OCI-LY7 (cell line): Measurements from ENCODE around the gene ZNF821. TPM values are rescaled to one million over a fixed set of nuclear protein-coding genes. Genes with fewer than 3 reads are reported as not detected.

Experiments used
- BruUV-seq: library from RNA; stranded (reverse); fragments of 400-500 nt; replicated peaks from 2 replicates; lab custom pipeline; 2021; lab: Mats Ljungman, UMichigan
- CTCF ChIA-PET: fragments of 300-600 bp; sonication (Branson Sonifier 250); formaldehyde crosslinking; loops from one replicate; lab custom pipeline; 2022; ENCODE audit warnings: antibody characterized with exemption; ENCODE audit not compliant: unreplicated experiment; lab: Charles Lee
- POLR2A ChIA-PET: fragments of 300-600 bp; sonication (Branson Sonifier 250); formaldehyde crosslinking; loops from one replicate; lab custom pipeline; 2022; ENCODE audit warnings: antibody characterized with exemption; lab: Charles Lee
- DNase-seq: peaks from one replicate; pipeline ENCODE4 v3.0.0-alpha.2; 2015; ENCODE audit warnings: low spot score
- H2AFZ ChIP-seq: fragments of 200-600 bp; sonication (generic), shearing (Covaris generic); 2 replicates; pipeline ENCODE4 v1.6.1; 2014; ENCODE audit warnings: mild to moderate bottlenecking, antibody characterized with exemption, low read length, moderate library complexity
- H3K27ac ChIP-seq: fragments of 200-600 bp; sonication (generic); 2 replicates; pipeline ENCODE4 v1.5.1; 2014; ENCODE audit warnings: mixed run types, low read depth, mild to moderate bottlenecking, moderate library complexity, low read length, inconsistent platforms; ENCODE audit not compliant: poor library complexity, severe bottlenecking
- H3K36me3 ChIP-seq: fragments of 200-600 bp; sonication (generic); 2 replicates; pipeline ENCODE4 v1.6.1; 2014; ENCODE audit warnings: mild to moderate bottlenecking, antibody characterized with exemption, low read length, moderate library complexity, mixed read lengths; ENCODE audit not compliant: insufficient read depth
- H3K4me1 ChIP-seq: fragments of 200-600 bp; sonication (generic); 2 replicates; pipeline ENCODE4 v1.5.1; 2014; ENCODE audit warnings: mild to moderate bottlenecking, low read length; ENCODE audit not compliant: insufficient read depth, poor library complexity, severe bottlenecking
- H3K4me2 ChIP-seq: fragments of 200-600 bp; sonication (generic); 2 replicates; pipeline ENCODE4 v1.6.1; 2014; ENCODE audit warnings: mild to moderate bottlenecking, low read length
- H3K4me3 ChIP-seq: fragments of 200-600 bp; sonication (generic); 2 replicates; pipeline ENCODE4 v1.5.1; 2014; ENCODE audit warnings: mild to moderate bottlenecking, low read depth, low read length; ENCODE audit not compliant: poor library complexity, severe bottlenecking
- H3K79me2 ChIP-seq: fragments of 200-600 bp; sonication (generic); 2 replicates; pipeline ENCODE4 v1.6.1; 2016; ENCODE audit warnings: low read depth, mild to moderate bottlenecking, low read length, moderate library complexity, mixed read lengths; ENCODE audit not compliant: insufficient read depth
- H3K9me2 ChIP-seq: fragments of 200-600 bp; sonication (generic); 2 replicates; pipeline ENCODE4 v1.6.1; 2016; ENCODE audit warnings: mild to moderate bottlenecking, low read length, mixed read lengths; ENCODE audit not compliant: insufficient read depth
- H3K9me3 ChIP-seq: fragments of 200-600 bp; sonication (generic); 2 replicates; pipeline ENCODE4 v1.6.1; 2014; ENCODE audit warnings: mild to moderate bottlenecking, mixed run types, low read length, mixed read lengths
- H4K20me1 ChIP-seq: fragments of 200-600 bp; sonication (generic); 2 replicates; pipeline ENCODE4 v1.6.1; 2014; ENCODE audit warnings: mild to moderate bottlenecking, antibody characterized with exemption, low read length, moderate library complexity, mixed read lengths; ENCODE audit not compliant: insufficient read depth
- EZH2phosphoT487 ChIP-seq: fragments of 200-600 bp; sonication (generic); IDR thresholded peaks from 2 replicates; pipeline ENCODE4 v1.6.1; 2018; ENCODE audit warnings: low read depth, borderline replicate concordance, mild to moderate bottlenecking, mixed run types, antibody characterized with exemption, low read length, moderate library complexity, mixed read lengths
- intact Hi-C: fragments of 100-400 bp; cut with micrococcal nuclease; formaldehyde crosslinking; loops from one replicate; pipeline ENCODE4 v1.10.0; 2022; ENCODE audit not compliant: unreplicated experiment
- total RNA-seq, 2 experiments: library from RNA; depleted of rRNA in 1 of 2; stranded (reverse); fragments of >200 nt in 1 of 2; shearing (Covaris generic) in 1 of 2; gene quantifications; 2 replicates each; pipeline ENCODE4 v1.2.3, GENCODE V29; 2014 to 2022
- TF ChIP-seq, protein P1 (sequence below): fragments of 200-600 bp; sonication (generic); conservative IDR thresholded peaks from 2 replicates; pipeline ENCODE4 v1.5.1; 2014; ENCODE audit warnings: mild to moderate bottlenecking, antibody characterized with exemption, low read length, moderate library complexity, mixed read lengths

ZNF821 gene
- total RNA-seq, 2 experiments from 2014 or later: 14.6 to 17.8 TPM

DNA sequence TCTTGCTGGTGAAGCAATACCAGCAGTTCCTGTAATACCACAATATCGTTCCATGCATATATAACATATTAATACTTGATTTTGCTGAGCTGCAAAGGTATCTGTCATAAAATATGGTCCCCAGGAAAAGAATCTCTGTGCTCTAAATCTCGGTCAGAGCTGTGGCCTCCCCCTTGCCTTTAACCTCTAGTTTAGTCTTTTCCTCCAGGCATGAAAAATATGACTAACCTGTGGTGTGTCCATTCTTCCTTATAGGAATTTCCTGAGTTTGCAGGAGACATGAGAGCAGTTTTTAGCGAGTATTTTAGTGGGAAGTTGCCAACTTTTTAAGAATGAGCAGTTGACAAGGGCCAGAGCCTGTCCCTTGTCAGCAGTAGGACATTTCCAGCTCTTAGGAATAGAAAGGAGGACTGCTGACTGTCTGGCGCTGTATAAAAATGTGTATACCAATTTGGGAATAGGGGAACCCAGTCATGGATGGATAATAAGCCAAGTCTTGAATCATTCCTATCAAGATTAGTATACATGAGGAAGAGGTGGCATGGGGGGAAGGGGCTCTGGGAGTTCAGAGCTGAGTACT, 29.5 kb downstream of the ZNF821 start:
- Histone ChIP-seq H3K4me2 (peak overlapping the region; percentile 62; the same call in 1 of the 2 replicates), H3K9me3 (no peaks in the 10 kb centered on the region), H3K79me2 (peaks cover 7% of the 10 kb centered on the region; the same call in 1 of the 2 replicates), H3K4me3 (no peak overlapping the region), H3K36me3 (peaks cover 67% of the 10 kb centered on the region), H3K27ac (no peak overlapping the region), H4K20me1 (peaks cover 28% of the 10 kb centered on the region), H2AFZ (no peak overlapping the region), H3K4me1 (peaks cover 37% of the 10 kb centered on the region), H3K9me2 (no peaks in the 10 kb centered on the region)
- ChIA-PET POLR2A (interaction anchor here (0.6 to 2.7 kb wide), 2 partner anchors 10 to 12 kb away, joined by 3 to 12 read pairs; no protein-coding TSS in a partner anchor), CTCF (no interaction called here)
- TF ChIP-seq EZH2phosphoT487: no peak
- TF ChIP-seq, protein P1, sequence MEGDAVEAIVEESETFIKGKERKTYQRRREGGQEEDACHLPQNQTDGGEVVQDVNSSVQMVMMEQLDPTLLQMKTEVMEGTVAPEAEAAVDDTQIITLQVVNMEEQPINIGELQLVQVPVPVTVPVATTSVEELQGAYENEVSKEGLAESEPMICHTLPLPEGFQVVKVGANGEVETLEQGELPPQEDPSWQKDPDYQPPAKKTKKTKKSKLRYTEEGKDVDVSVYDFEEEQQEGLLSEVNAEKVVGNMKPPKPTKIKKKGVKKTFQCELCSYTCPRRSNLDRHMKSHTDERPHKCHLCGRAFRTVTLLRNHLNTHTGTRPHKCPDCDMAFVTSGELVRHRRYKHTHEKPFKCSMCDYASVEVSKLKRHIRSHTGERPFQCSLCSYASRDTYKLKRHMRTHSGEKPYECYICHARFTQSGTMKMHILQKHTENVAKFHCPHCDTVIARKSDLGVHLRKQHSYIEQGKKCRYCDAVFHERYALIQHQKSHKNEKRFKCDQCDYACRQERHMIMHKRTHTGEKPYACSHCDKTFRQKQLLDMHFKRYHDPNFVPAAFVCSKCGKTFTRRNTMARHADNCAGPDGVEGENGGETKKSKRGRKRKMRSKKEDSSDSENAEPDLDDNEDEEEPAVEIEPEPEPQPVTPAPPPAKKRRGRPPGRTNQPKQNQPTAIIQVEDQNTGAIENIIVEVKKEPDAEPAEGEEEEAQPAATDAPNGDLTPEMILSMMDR: no peak
- BruUV-seq: no TSS peak
- no peak for DNase-seq
- intact Hi-C loops: no loop called here

DNA sequence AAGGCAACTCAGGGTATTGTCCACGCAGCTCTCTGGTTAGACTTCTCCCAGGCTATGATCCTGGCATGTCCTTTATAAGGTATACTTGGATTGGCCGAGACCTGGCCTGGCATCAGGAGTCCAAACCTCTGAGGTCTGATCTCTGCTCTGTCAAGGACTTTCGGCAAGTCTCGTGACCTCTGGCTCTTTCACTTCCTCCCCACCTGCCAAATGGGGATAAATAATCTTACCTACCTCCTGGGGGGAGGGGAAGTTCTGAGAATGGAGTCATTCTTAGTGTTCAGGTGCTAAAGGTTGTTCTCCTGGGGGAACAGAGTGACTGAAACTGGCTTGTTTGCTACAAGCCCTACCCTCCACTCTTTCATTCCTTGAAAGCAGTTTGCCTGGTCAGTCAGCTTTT, 30.6 kb downstream of the ZNF821 start:
- H4K20me1 ChIP-seq: peaks cover 28% of the 10 kb centered on the region
- peak overlapping the region; percentile 62 for H3K4me2 ChIP-seq
- H2AFZ ChIP-seq: no peak overlapping the region
- no peaks in the 10 kb centered on the region for H3K9me2 ChIP-seq
- H3K79me2 ChIP-seq: peaks cover 7% of the 10 kb centered on the region; the same call in 1 of the 2 replicates
- no peaks in the 10 kb centered on the region for H3K9me3 ChIP-seq
- H3K27ac ChIP-seq: no peak overlapping the region
- POLR2A ChIA-PET: interaction anchor here (0.5 to 2.7 kb wide), 4 partner anchors 10 to 36 kb away, joined by 3 to 12 read pairs (median 4); no protein-coding TSS in a partner anchor
- intact Hi-C loops: loop anchor here (2.0 kb wide), 1 partner anchor 107 kb away; no protein-coding TSS in a partner anchor
- peak overlapping the region; percentile 38 for H3K4me3 ChIP-seq
- CTCF ChIA-PET: no interaction called here
- peak; percentile 87 for DNase-seq
- TF ChIP-seq EZH2phosphoT487: no peak
- TF ChIP-seq, protein P1: no peak
- no TSS peak for BruUV-seq
- H3K36me3 ChIP-seq: peaks cover 66% of the 10 kb centered on the region
- H3K4me1 ChIP-seq: peaks cover 37% of the 10 kb centered on the region

DNA sequence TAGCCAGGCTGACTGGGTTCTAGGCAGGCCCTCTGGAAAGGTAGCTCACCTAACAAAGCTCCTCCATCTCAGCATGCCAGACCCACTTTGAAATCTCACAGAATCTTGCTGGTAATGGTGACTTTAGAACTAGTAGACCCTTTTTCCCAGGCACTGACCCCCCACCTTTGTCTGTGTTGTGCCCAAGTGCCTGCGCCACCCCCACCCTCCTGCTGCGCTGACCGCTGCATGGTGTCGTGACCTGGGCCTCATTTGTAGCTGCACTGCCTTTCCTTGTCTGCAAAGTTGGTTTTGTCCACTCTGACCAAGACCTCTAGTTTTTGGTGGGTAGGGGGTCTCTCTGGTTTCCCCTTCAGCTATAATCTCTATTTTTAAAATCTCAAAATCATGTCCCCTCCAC, 31.4 kb downstream of the ZNF821 start:
- CTCF ChIA-PET: no interaction called here
- peaks cover 9% of the 10 kb centered on the region; the same call in 1 of the 2 replicates for H3K79me2 ChIP-seq
- peaks cover 66% of the 10 kb centered on the region for H3K36me3 ChIP-seq
- no peaks in the 10 kb centered on the region for H3K9me2 ChIP-seq
- peaks cover 28% of the 10 kb centered on the region for H4K20me1 ChIP-seq
- POLR2A ChIA-PET: interaction anchor here (0.5 to 2.7 kb wide), 4 partner anchors 10 to 35 kb away, joined by 3 to 12 read pairs (median 4); no protein-coding TSS in a partner anchor
- no peak overlapping the region for H3K27ac ChIP-seq
- no peak overlapping the region for H2AFZ ChIP-seq
- TF ChIP-seq EZH2phosphoT487: no peak
- TF ChIP-seq, protein P1: no peak
- intact Hi-C loops: loop anchor here (2.0 kb wide), 1 partner anchor 108 kb away; no protein-coding TSS in a partner anchor
- peak overlapping the region; percentile 62 for H3K4me2 ChIP-seq
- H3K4me1 ChIP-seq: peaks cover 37% of the 10 kb centered on the region
- DNase-seq: no peak
- H3K4me3 ChIP-seq: no peak overlapping the region
- no peaks in the 10 kb centered on the region for H3K9me3 ChIP-seq
- no TSS peak for BruUV-seq
